OCI-LY3 (cell line): ENCODE data around the gene CITED4.

ENCODE experiments used
- EZH2phosphoT487 ChIP-seq: fragments of 200-600 bp; shearing (Covaris generic); IDR thresholded peaks from 2 replicates; pipeline ENCODE4 v1.6.1; 2018; ENCODE audit warnings: antibody characterized with exemption, mixed run types, low read depth
- TF ChIP-seq, protein P1 (sequence below): fragments of 200-600, 300-600 bp; sonication (generic); IDR thresholded peaks from 2 replicates; pipeline ENCODE4 v1.5.1; 2014; ENCODE audit warnings: antibody characterized with exemption, low read length, low read depth

GRCh38 chr1:40819101-40819500 lies 43.1 kb downstream of the CITED4 start:
- TF ChIP-seq, protein P1, sequence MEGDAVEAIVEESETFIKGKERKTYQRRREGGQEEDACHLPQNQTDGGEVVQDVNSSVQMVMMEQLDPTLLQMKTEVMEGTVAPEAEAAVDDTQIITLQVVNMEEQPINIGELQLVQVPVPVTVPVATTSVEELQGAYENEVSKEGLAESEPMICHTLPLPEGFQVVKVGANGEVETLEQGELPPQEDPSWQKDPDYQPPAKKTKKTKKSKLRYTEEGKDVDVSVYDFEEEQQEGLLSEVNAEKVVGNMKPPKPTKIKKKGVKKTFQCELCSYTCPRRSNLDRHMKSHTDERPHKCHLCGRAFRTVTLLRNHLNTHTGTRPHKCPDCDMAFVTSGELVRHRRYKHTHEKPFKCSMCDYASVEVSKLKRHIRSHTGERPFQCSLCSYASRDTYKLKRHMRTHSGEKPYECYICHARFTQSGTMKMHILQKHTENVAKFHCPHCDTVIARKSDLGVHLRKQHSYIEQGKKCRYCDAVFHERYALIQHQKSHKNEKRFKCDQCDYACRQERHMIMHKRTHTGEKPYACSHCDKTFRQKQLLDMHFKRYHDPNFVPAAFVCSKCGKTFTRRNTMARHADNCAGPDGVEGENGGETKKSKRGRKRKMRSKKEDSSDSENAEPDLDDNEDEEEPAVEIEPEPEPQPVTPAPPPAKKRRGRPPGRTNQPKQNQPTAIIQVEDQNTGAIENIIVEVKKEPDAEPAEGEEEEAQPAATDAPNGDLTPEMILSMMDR: no peak
- no peak for TF ChIP-seq EZH2phosphoT487
